ENCODE measurements around the gene CACNA1A.

CACNA1A gene

DNA sequence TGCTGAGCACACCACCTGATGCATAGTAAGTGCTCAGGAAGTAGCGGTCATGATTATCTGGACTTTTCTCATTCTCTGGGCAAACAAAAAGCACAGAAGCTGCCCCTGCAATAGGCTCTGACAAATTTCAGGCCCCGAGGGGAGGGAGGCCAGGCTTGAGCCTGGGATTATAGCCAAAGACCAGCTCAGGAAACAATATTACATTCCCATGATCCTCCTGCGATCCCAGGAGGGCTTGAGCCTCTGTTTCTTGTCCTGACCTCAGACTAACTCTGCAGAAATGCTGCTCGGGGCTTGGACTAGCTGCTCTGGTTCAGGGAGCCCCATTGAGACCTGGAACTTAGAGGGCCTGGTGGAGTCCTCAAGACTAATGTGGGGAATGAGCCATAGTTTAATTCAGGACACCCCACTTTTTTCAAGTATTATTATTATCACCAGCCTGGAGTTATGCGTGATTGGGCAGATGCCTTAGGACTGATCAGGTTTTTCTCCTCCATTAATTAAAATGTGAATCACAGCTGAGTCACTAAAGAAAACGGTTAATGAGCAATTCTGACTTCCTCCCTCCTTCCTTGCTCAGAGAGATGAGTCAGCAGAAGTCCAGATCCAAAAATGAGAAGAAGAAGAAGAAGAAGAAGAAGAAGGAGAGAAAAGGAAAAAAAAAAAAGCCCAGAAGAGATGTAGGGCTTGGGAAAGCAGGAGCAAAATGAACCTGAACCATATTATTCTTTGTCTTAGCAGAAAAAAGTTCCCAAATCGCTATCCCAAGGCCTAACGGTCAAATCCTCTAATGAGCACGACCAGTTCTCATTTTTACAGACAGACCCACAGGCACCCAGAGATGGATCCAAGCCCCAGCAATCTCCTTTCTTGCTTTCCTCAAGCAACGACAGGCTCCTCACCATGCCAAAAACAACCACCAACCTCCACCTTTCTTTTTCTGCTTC is 107.2 kb downstream of the CACNA1A start:
- no peak overlapping the region for H3K4me3 ChIP-seq (ENCODE audit: low read depth, low read length)
- TF ChIP-seq, protein P1, sequence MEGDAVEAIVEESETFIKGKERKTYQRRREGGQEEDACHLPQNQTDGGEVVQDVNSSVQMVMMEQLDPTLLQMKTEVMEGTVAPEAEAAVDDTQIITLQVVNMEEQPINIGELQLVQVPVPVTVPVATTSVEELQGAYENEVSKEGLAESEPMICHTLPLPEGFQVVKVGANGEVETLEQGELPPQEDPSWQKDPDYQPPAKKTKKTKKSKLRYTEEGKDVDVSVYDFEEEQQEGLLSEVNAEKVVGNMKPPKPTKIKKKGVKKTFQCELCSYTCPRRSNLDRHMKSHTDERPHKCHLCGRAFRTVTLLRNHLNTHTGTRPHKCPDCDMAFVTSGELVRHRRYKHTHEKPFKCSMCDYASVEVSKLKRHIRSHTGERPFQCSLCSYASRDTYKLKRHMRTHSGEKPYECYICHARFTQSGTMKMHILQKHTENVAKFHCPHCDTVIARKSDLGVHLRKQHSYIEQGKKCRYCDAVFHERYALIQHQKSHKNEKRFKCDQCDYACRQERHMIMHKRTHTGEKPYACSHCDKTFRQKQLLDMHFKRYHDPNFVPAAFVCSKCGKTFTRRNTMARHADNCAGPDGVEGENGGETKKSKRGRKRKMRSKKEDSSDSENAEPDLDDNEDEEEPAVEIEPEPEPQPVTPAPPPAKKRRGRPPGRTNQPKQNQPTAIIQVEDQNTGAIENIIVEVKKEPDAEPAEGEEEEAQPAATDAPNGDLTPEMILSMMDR (conservative IDR thresholded peaks at IDR 0.05; ENCODE audit: low read depth, low read length) = no peak
- peak; percentile 47 for DNase-seq (ENCODE audit: low read depth)

DNA sequence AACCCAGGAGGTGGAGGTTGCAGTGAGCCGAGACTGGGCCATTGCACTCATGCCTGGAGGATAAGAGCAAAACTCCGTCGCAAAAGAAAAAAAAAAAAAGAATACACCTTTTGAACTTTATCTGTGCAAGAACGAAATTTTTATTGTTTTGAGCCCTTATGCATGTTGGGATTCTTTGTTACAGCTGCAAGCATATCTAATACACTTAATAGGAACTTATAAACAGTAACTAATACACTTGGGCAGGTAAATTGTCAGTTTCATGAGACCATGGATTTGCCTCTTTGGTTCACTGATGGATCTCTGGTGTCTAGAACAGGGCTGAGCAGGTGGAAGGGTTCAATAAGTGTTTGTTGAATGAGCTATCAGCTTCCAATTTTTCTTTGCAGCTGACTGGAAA is 108.1 kb downstream of the CACNA1A start:
- no peak for DNase-seq (ENCODE audit: low read depth)
- TF ChIP-seq, protein P1 (conservative IDR thresholded peaks at IDR 0.05; ENCODE audit: low read depth, low read length) = no peak
- H3K4me3 ChIP-seq (ENCODE audit: low read depth, low read length) = no peak overlapping the region

DNA sequence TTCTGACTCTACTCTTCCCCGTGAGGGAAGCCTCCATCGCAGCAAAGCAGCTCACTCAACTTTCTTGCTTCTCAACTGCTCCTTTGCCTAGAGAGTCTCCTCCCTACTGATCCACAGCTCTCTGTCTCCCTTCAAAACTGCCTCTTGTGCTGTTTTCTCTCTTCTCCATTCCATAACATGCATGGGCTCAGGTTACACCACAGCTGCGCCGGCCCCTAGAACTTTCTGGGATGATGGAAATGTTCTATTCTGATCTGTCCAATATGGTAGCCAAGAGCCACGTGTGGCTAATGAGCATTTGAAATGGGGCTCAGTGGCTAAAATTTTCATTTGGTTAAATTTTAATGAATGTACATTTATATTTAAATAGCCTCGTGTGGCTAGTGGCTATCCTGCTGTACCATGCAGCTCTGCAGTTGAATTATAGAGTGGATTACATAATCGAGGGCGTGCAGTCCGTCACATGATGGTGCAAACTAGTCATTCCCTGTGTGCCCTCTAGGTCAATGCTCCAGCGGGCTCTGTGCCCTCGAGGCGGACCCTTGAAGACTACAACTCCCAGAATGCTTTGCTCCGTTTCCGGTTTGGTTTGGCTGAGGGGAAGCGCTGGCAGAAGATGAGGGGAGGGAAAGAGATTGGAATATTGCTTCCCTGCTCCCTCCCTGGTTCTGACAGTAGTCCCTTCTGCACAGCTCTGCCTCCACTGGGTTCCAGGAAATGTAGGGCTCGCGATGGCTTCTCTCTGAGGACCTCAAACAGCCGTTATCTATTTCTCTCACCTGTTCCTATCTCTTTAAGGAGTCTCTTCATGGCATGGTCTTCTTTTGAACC is 109.8 kb downstream of the CACNA1A start:
- TF ChIP-seq, protein P1 (conservative IDR thresholded peaks at IDR 0.05; ENCODE audit: low read depth, low read length) = no peak
- peak; percentile 41 for DNase-seq (ENCODE audit: low read depth)
- no peak overlapping the region for H3K4me3 ChIP-seq (ENCODE audit: low read depth, low read length)

DNA sequence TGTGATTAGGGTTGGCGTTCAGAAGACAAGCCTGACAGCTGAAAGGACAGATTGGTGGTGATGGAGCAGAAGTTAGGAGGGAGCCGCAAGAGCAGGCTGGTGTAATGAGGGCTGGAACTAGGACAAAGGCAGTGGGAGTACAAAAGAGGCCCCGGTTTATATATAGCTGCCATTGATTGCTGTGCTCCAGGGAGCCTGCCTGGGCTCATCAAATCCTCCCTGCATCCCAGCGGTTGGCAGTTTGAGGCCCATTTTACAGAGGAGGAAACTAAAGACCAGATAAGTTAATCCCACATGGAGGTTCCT is 123.7 kb downstream of the CACNA1A start:
- TF ChIP-seq, protein P1 (conservative IDR thresholded peaks at IDR 0.05; ENCODE audit: low read depth, low read length) = no peak
- H3K4me3 ChIP-seq (ENCODE audit: low read depth, low read length) = no peak overlapping the region
- DNase-seq (ENCODE audit: low read depth) = no peak

DNA sequence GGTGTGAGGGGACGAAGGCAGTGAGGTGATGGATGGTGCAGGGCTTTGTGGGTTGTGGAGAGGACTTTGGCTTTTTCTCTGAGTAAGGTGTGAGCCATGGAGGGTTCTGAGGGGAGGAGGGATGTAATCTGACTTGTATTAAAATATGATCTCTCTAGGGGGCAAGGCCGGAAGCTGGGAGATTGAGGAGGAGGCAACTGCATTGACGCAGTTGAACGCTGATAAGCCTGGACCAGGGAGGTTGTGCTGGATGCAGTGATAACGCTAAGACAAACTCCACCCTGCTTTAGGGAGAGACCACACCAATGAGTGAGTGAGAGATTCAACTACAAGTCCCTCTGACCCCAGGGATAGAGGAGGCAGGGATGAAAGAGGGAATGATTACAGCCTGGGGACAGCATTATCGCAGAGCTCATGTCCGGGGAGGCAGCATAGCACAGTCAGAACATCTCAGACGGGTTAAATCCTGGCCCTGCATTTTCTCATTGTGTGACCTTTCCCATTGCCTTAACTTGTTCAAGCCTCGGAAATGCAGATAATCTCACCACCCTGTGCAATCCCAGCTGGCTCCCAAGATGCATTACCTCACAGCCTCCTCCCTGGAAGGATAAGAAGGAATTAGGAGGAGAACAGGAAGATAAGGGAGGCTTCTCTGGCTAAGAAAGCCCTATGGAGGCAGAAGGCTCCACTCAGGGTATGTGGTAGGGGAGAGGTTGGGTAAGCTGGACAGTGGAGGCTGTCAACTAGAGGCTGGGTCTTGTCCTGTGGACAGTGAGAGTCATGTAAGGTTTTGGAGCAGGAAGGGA is 124.2 kb downstream of the CACNA1A start:
- no peak for DNase-seq (ENCODE audit: low read depth)
- no peak overlapping the region for H3K4me3 ChIP-seq (ENCODE audit: low read depth, low read length)
- TF ChIP-seq, protein P1 (conservative IDR thresholded peaks at IDR 0.05; ENCODE audit: low read depth, low read length) = no peak

DNA sequence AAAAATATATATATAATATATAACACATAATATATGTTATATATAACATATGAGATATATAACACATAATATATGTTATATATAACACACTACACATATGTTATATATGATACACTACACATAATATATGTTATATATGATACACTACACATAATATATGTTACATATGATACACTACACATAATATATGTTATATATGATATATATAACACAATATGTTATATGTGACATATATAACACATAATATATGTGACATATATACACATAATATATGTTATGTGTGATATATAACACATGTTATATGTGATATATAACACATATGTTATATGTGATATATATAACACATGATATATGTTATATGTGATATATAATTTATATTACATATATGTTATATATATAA is 129.7 kb downstream of the CACNA1A start:
- DNase-seq (ENCODE audit: low read depth) = no peak
- TF ChIP-seq, protein P1 (conservative IDR thresholded peaks at IDR 0.05; ENCODE audit: low read depth, low read length) = no peak
- no peak overlapping the region for H3K4me3 ChIP-seq (ENCODE audit: low read depth, low read length)

All from choroid plexus epithelial cell (primary cell).